Testis (tissue), 2 donors: ENCODE measurements around the gene TMEM119.

Source experiments
- CTCF ChIP-seq, 3 experiments: fragments of 450-650 bp in 2 of 3; fragments of 200-600 bp in 1 of 3; sonication (generic) in 1 of 3; IDR thresholded peaks; one replicate each; pipeline ENCODE4 v1.5.1; 2016 to 2019; ENCODE audit warnings: antibody characterized with exemption in 3 of 3, mild to moderate bottlenecking in 2 of 3, moderate library complexity in 1 of 3
- POLR2A ChIP-seq: fragments of 450-650 bp; IDR thresholded peaks from one replicate; pipeline ENCODE4 v1.6.1; 2017; ENCODE audit warnings: antibody characterized with exemption, mild to moderate bottlenecking, moderate library complexity

GRCh38 chr12:108607981-108608600, 10.2 kb upstream of the TMEM119 start:
- no peak for TF ChIP-seq CTCF (IDR thresholded peaks at IDR 0.05)
- TF ChIP-seq POLR2A: no peak
